Measurements from ENCODE around the gene EIF4EBP3.
A peak's percentile ranks its signal among the peaks of the same experiment; 100 is the strongest.

EIF4EBP3 gene

DNA sequence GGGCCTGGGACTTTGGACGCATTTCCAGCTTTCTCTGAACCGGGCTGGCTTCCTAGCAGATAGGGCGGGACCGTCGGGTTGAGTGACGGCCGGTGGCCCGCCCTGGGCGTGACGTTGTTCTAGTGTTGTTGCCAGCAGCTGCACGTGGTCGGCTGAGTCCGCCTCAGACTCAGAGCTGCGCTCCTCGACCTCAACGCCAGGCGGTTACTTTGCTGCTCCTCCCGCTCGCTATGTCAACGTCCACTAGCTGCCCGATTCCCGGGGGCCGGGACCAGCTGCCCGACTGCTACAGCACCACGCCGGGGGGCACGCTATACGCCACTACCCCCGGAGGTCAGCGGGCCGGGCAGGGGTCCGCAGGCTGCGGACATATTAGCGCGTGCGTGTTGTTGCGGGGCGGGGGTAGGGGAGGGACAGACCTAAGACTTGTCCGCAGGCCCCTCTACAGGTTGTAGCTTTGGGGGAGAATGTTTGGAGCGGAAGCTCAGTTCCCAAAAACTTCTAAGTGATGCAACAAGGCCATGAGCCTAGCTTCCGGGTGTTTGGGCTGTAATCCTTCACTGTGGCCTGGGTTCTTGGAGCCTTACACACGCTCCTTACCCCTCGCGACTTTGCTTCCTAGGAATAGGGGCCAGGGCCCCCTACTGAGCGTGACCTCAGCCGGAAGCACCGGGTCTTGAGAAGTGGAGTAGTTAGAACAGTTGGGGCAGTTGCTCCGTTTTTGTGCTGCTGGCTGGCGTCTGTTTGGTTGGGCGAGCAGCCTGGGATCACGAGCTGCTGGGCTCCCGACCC, at the start of gene EIF4EBP3:
TSS of gene EIF4EBP3 (plus strand) at position 155 of the 792 bp plus-strand sequence. CDS start at position 231, 76 bp downstream.
- peak; percentile 83 to 85 for DNase-seq

DNA sequence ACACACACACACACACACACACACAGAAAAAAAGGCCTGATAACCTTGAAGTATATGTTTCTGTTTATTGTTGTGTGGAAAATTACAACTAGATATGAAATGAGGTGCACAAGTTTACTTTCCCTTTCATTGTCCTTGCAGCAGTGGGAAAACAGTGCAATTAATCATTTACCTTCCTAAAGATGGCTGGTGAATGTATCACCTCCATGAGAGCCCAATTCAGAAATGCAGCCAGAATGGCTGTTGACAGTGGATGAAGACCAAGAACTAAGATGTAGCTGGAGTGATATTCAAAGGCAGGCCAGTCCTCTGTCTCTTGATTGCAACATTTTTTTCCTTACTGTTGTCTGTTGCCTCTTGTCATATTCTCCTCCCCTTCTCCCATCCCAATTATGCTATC, 49.6 kb upstream of the EIF4EBP3 start:
- DNase-seq = no peak

DNA sequence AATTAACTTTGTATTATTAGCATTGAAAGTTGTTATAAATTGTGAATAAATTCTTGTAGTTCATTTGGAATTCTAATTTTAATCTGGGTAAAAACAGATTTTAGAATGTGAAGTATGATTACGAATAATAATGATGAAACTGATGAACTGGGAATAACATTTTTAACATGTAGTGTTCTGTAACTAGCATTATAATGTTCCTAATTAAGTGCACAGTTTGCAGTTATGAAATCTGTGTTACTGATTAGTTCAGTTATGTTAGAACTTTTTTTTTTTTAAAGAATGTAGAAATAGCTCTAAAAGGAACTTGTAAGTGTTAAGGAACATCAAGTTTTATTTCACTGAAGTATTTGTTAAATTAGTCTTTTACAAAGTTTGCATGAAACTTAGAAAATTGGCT, 48.9 kb upstream of the EIF4EBP3 start:
- no peak for DNase-seq

DNA sequence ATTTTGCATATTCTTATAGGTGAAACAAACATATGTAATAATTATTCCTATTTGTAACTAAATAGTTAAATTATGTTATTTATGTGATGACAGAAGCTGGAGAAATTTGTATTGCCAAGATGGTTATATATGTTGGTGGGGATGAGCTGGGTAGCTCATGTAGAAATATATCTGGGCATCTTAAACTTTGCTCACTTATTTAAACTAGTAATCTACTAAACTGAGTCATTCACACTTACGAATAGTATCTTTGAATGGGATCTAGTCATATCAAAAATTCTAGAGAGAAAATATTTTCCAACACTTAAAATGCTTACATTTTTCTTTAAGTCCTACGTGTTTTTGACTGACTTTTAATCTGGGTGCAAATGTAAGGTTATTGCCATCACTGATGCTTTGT, 44.6 kb upstream of the EIF4EBP3 start:
- no peak for DNase-seq

DNA sequence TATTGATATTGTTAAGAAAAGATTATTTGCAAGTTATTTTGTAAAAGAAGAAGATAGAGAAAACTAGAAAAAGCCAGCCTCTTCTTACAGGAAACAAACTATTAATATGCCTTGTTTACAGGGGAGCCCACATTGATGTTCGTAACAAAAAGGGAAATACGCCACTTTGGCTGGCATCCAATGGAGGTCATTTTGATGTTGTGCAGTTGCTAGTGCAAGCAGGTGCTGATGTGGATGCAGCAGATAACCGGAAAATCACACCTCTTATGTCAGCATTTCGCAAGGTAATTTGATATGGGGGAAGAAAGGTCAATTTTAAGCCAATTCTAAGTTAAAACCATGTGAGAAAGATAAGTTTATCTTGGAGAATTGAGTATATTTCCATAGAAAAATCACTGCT, 37.6 kb upstream of the EIF4EBP3 start:
- DNase-seq = no peak

DNA sequence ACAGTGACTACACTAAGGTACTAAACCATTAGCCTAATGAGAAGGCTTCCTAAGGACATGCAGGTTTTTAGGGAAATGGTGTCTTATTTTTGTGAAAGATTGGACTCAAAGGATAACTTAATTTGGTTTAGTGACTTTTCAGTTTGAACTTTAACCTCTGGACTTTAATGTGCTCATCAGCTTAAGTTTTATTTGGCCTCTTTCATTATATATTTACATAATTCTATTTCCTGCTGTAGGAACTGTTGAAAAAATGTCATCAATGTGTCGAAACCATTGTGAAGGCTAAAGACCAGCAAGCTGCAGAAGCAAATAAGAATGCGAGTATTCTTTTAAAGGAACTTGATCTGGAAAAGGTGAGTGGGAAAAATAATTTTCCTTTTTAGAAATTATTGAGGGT, 34.3 kb upstream of the EIF4EBP3 start:
- no peak for DNase-seq

DNA sequence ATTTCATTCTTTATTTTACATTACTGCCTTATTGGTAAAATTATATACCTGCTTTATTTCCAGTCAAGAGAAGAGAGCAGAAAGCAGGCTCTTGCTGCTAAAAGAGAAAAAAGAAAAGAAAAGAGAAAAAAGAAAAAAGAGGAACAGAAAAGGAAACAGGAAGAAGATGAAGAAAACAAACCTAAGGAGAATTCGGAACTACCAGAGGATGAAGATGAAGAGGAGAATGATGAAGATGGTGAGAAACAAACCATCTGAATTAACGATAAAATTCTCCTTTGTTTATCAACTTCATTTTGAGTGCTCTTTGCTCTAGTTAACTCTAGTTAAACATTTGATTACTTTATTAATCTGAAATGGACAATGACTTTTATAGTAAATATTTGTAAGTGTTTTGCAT, 23.5 kb upstream of the EIF4EBP3 start:
- DNase-seq = no peak

DNA sequence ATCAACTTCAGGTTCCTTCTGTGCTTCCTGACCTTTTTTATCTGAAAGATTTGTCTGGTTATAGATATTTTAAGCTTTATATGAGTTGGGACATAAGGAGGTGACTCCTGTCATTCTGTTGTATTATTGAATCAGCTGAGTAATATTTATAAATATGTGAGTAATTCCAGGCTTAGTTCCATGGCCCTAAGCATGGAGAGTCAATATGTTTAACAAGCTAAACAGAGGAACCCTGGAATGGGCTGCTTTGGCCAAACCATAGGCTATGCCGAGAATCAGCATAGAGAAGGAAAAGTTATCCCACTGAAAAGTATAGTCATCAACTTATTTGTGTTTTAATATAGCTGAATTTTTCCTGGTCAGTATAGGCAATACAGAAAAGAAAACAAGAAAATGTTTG, 7.2 kb upstream of the EIF4EBP3 start:
- DNase-seq = no peak

DNA sequence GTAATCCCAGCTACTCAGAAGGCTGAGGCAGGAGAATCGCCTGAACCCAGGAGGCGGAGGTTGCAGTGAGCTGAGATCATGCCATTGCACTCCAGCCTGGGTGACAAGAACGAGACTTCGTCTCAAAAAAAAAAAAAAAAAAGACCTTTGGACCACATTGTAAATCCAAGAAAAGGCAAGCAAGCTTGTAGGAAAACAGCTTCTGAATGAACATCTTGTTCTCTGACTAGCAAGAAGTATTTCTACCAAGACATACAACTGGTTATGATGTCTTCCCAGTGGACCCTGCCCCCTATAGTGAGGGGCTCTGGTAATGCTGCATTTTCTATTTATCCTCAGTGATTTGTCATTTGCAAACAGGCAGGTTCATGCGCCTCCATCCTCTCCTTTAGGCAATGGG, 4.5 kb upstream of the EIF4EBP3 start:
- DNase-seq = no peak

DNA sequence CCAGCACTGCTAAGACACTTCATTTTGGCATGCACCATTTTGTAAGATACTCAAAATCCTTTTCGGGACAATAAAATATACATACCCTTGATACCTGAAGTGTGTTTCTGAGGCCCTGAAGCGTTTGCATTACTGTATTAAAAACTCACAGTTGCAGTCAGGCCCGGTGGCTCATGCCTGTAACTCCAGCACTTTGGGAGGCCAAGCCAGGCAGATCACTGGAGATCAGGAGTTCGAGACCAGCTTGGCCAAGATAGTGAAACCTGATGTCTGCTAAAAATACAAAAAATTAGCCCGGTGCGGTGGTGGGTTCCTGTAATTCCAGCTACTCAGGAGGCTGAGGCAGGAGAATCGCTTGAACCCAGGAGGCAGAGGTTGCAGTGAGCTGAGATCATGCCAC, 2.5 kb upstream of the EIF4EBP3 start:
- no peak for DNase-seq

DNA sequence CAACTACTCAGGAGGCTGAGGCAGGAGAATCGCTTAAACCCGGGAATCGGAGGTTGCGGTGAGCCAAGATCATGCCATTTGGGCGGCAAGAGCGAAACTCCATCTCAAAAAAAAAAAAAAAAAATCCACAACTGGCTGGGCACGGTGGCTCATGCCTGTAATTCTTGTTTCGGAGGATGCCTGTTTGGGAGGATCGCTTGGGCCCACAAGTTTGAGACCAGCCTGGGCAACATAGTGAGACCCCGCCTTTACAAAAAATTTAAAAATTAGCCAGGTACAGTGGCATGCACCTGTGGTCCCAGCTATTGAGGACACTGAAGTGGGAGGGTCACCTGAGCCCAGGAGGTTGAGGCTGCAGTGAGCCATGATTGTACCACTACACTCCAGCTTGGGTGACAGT, 1.9 kb upstream of the EIF4EBP3 start:
- no peak for DNase-seq

DNA sequence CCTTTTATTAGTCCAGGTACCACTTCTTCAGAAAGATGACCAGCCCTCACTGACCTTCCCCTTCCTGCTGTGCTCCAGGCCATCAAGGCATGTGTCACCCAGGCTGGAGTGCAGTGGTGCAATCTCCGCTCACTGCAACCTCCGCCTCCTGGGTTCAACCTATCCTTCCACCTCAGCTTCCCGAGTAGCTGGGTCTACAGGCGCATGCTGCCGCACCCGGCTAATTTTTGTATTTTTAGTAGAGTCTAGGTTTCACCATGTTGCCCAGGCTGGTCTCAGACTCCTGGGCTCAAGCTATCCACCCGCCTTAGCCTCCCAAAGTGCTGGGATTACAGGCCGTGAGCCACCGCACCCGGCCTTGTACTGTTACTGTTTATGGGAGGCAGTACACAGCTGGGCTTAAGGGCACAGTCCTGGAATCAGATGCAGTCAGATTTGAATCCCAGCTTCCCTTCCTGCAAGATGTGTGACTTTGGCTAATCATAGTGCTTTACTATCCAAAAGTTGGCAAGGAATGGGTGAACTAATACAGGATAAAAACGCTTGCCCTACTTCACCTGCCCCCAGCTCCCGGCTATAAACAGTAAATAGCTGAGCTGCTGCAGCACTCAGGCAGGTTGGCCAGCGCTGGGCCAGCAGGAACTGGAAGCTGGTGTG, 483 bp upstream of the EIF4EBP3 start:
- DNase-seq = no peak

DNA sequence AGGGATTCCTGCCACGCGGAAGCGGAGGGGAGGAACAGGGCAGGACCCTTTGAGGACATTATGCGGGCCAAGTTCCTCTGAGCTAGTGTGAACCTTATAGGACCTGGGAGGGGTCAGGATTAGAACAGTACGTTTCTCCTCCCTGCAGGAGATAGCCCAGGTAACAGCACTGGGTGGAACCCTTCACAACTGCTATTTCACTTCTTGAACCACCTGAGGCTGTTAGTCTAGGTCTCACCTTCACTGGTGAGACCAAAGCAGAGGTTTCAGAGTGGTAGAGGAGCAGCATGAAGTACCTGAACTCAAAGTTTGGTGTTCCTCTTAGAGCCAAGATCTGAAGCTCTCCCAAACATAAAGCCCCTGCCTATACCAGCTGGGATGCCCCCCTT, 832 bp downstream of the EIF4EBP3 start:
- no peak for DNase-seq

DNA sequence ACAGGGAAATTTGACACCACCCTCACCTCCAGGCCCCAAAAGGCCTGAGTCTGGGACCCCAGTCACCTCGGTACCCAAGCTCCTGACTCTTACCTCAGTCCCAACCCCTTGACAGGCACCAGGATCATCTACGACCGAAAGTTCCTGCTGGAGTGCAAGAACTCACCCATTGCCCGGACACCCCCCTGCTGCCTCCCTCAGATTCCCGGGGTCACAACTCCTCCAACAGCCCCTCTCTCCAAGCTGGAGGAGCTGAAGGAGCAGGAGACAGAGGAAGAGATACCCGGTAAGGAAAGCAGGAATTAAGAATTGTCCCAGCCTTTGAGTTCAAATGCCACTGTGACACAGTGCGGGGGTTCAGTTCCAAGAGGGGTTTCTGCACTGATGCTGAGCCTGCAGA, 1.3 kb downstream of the EIF4EBP3 start:
- DNase-seq = no peak

DNA sequence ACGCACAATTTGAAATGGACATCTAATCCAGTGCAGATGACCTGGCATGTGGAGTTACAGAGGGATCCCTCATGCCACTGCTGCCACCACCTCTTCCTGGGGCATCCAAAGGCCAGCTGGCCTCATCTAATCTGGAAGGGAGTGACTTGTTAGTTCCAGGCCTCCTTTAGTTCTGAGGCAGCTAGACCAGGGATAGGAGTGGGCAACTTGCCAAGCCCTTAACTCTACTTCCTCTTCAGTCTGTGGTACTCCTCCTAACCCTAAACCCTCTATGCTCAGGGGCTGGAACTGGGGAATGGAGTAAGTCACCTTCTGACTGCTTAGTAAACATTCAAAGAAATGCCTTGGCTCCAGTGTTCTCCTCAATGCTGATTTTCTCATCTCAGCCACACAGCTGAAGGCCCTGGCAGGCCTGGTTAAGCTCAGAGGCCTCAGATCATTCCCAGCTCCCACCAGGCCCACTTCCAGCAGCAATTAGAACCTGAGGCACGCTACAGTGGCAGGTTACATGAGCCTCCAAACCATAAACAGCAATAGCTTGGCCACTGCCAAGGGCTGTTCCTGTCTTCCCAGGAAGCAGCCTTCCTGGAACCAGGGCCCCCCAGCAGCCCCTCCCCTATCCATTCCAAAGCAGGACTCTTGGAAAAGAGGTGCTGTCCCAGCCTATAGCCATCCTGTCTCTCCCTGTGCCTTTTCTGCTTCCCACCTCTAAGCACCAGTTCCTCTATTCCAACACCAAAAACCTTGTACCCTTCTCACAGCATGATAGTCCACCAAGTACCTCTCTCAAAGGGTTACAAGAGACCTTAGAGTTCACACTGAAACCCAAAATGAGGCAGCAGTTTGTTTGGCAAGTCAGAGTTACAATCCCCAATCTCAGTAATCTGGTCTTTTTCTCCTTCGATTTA, 2.0 kb downstream of the EIF4EBP3 start:
- peak; percentile 79 to 86 for DNase-seq

DNA sequence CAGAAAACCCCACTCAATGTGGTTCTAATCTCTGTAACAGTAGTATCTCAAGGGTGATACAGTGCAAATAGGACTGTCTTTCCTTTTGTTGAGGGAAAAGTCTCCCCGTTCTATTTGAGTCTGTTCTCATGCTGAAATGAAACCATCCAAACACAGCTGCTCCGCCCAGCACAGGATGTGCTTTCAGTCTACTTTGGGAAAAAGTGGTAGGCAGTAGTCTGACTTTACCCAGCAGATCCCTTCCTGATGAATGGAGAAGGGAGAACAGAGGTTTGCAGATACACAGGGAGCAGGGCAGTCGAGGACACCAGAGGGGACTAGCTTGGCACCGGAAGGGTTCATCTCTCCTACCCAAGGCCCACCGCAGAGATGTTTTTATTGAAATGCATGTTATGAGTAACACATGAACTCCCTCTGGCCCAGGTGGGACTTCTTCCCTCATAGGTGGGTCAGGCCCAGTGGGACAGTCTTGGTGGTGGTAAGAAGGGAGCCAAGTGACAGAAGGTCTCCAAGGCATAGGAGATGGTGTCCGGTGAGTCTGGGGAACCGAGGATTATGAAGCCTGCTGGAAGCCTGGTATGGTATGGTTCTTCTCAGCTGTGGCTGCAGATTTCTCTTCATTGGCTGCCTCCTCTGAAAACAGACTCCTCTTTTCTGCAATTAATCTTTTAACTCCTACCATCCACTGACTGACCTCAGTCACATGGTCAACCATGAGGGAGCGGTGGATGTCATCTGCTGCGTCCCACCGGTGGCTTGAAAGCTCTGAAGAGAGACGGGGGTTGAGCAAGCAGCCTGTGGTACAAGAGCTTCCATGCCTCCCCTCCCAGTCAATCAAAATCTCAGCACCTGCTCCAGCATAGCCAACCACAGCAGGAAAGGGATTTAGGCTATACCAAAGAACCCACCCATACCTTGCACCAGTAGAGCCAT, 3.0 kb downstream of the EIF4EBP3 start:
- DNase-seq = no peak

DNA sequence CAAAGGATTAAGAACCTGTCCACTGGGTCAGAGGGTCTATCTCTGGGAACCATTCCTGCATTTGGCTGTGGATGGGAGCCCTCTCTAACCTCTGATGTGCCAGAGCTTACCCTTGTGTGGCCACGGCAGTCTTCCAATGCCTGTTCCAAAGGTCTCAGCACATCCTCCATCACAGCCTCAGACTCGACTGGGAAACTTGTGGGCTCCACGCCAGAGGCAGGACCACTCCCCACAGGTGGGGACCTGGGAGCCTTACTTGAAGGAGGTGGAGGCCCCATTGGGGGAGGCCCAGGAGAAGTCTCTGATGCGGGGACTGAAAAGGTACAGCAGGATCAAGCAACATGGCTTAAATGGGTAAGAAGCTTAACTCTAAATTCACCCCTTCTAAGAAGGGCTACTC, 4.4 kb downstream of the EIF4EBP3 start:
- DNase-seq = no peak

DNA sequence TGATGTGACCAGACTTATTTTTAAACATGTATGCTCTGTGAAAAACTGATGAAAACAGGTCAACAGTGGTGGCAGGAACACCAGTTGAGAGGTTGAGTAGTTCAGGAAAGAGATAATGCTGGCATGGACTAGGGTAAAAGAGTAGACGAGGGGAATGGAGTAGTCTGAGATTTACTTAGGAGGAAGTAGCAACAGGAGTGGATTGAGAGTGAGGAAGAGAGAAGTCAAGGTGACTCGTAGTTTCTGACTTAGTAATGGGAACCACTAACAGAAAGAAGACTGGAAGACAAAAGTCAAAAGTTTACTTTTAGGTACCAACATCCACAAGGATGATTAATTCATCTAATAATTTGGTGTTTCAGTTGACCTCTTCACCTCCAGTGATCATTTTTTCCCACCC, 6.2 kb downstream of the EIF4EBP3 start:
- peak; percentile 22 to 28 for DNase-seq

DNA sequence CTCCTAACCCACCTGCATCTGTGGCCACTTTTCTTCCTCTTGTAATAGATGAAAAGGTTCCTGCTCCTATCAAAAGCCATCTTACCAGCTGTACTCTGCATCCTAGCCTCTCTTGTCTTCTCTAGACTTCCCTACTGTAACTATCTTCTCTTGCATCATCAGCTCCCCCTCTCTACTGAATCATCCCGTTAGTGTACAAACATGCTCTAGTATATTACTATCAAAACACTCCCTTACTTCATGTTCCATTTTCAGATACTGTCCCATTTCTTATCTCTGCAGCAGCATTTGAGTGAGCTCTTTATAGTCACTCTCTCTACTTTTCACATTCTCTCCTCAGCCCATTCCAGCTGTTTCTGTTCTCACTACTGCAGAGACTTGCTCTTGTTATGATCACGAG, 7.0 kb downstream of the EIF4EBP3 start:
- no peak for DNase-seq

DNA sequence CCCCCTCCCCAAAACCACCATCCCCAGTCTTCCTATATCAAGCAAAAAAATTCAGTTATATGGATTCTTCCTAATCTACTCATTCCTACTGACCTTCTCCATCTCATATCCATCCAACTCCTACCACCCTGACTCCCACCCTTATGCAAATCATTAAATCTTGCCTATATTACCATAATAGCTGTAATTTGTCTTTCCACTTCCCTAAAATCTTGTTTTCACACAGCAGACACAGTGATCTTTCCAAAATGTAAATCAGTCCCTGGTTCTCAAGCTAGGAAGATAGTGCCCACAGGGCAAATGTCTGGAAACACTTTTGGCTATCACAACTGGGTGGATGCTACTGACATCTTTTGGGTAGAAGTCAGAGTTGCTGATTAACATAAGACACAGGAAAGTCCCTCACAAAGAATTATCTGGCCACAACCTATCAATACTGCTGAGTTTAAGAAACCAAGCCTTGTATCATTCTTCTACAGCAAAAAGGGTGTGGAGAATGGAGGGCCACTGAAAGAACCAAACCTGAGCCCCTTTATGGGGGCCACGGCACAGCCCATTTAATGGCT, 8.4 kb downstream of the EIF4EBP3 start:
- DNase-seq = no peak

DNA sequence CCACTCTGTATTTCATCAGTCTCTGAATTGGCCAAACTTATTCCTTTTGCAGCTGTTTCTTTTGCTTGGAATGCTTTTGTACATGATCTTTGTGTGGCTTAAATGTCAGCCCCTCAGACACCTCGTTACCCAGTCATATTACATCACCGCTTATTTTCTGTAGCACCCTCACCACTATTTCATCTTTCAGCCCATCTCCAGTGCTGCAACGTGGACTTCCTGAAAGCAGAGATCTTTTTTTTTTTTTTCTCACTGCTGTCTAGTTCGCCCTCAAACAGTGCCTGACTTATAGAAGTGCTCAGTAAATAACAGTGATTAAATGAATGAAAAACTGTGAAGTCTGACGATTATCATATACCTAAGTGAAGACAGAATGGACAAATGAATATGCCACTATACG, 9.0 kb downstream of the EIF4EBP3 start:
- DNase-seq = peak; percentile 48 to 60
